ENCODE results near the gene SLC25A12. TPM values are rescaled to one million over a fixed set of nuclear protein-coding genes. Genes with fewer than 3 reads are reported as not detected.
"Not testable (repeated sequence)": the region's sequence is repeated elsewhere in the genome, so short reads cannot be mapped to it uniquely, and the experiment has no call there.

Gene SLC25A12
- total RNA-seq, 4 donors from 2014 or later, result 18.5 to 37.4 (median 24.9) TPM

GRCh38 chr2:171902840-171903420 is 8.9 kb upstream of the SLC25A12 start:
- Histone ChIP-seq H3K4me3 (no peak overlapping the region), H3K36me3 (no peaks in the 10 kb centered on the region), H3K9me3 (no peaks in the 10 kb centered on the region), H3K27me3 (no peaks in the 10 kb centered on the region), H3K27ac (no peak overlapping the region), H3K4me1 (no peaks in the 10 kb centered on the region)
- TF ChIP-seq POLR2AphosphoS5 (IDR thresholded peaks at IDR 0.05) (no peak), CTCF (IDR thresholded peaks at IDR 0.05) (no peak)
- 67% methylated on average over 2 of the region's 2 CpGs for WGBS
- DNase-seq (ENCODE audit: low spot score in 2 of 2), result no peak

GRCh38 chr2:171899623-171900282 is 5.7 kb upstream of the SLC25A12 start:
- H3K27me3 ChIP-seq; DNase-seq (ENCODE audit: low spot score in 2 of 2); H3K4me1 ChIP-seq; H3K4me3 ChIP-seq; H3K9me3 ChIP-seq; H3K27ac ChIP-seq; H3K36me3 ChIP-seq: not testable (repeated sequence)
- 96% methylated on average over 11 of the region's 58 CpGs for WGBS

- no peaks in the 10 kb centered on the region for H3K36me3 ChIP-seq
- no peak for DNase-seq (ENCODE audit: low spot score in 2 of 2)
- 75% methylated on average over 1 of the region's 1 CpG for WGBS
- H3K9me3 ChIP-seq, result no peaks in the 10 kb centered on the region
- no peaks in the 10 kb centered on the region for H3K27me3 ChIP-seq
- no peak overlapping the region for H3K4me3 ChIP-seq
- peaks cover 18% of the 10 kb centered on the region for H3K4me1 ChIP-seq
- H3K27ac ChIP-seq, result no peak overlapping the region
- TF ChIP-seq POLR2A (IDR thresholded peaks at IDR 0.05) (no peak), CTCF (IDR thresholded peaks at IDR 0.05) (no peak), EP300 (IDR thresholded peaks at IDR 0.05) (no peak)
Measured at GRCh38 chr2:171895786-171896185, 1.7 kb upstream of the SLC25A12 start.

GRCh38 chr2:171894612-171894947 is 536 bp upstream of the SLC25A12 start:
- TF ChIP-seq POLR2AphosphoS5 (IDR thresholded peaks at IDR 0.05) (no peak), EP300 (IDR thresholded peaks at IDR 0.05) (no peak), CTCF (IDR thresholded peaks at IDR 0.05) (no peak), POLR2A (IDR thresholded peaks at IDR 0.05) (no peak)
- 13% methylated on average over 10 of the region's 10 CpGs for WGBS
- Histone ChIP-seq H3K27ac (peak overlapping the region; percentile 91), H3K9me3 (no peaks in the 10 kb centered on the region), H3K36me3 (no peaks in the 10 kb centered on the region), H3K4me3 (peak overlapping the region; percentile 82), H3K27me3 (no peaks in the 10 kb centered on the region), H3K4me1 (peaks cover 18% of the 10 kb centered on the region)
- DNase-seq (ENCODE audit: low spot score in 2 of 2), result no peak

- WGBS, result 30% methylated on average over 7 of the region's 7 CpGs
- no peak for DNase-seq (ENCODE audit: low spot score in 2 of 2)
- peak overlapping the region; percentile 82 for H3K4me3 ChIP-seq
- no peaks in the 10 kb centered on the region for H3K9me3 ChIP-seq
- H3K36me3 ChIP-seq, result no peaks in the 10 kb centered on the region
- no peak for TF ChIP-seq POLR2A (IDR thresholded peaks at IDR 0.05)
- TF ChIP-seq CTCF (IDR thresholded peaks at IDR 0.05), result no peak
- no peak for TF ChIP-seq POLR2AphosphoS5 (IDR thresholded peaks at IDR 0.05)
- no peak for TF ChIP-seq EP300 (IDR thresholded peaks at IDR 0.05)
- H3K27me3 ChIP-seq, result no peaks in the 10 kb centered on the region
- peak overlapping the region; percentile 91 for H3K27ac ChIP-seq
- H3K4me1 ChIP-seq, result peaks cover 18% of the 10 kb centered on the region
Measured at GRCh38 chr2:171893196-171893823, 734 bp downstream of the SLC25A12 start.

Measured in suprapubic skin (tissue), 4 donors.